H1 (cell line): Measurements from ENCODE around the gene PACRGL. TPM values are rescaled to one million over a fixed set of nuclear protein-coding genes. Genes with fewer than 3 reads are reported as not detected.

ENCODE experiments used
- CHD7 ChIP-seq: fragments of 300-600 bp; sonication (generic); IDR thresholded peaks from 2 replicates; pipeline ENCODE4 v1.7.1; 2012; ENCODE audit warnings: low read length, moderate library complexity, mild to moderate bottlenecking, inconsistent platforms; ENCODE audit not compliant: insufficient replicate concordance
- polyA plus RNA-seq, 7 experiments: library from polyadenylated mRNA; depleted of rRNA in 3 of 7; stranded (reverse) in 5 of 7; unstranded in 2 of 7; fragments of >200 nt in 5 of 7; fragments of 200-250 nt in 2 of 7; gene quantifications; 1 replicate in 5 of 7; 2 replicates in 1 of 7; 4 replicates in 1 of 7; pipeline versions ENCODE4 v1.2.1 to v1.2.3, GENCODE V29; 2011 to 2013; ENCODE audit warnings: missing spikeins in 2 of 7, mixed read lengths in 2 of 7
- total RNA-seq: library from RNA; stranded (reverse); fragmentation: NEBNext Ultra II Directional; extraction: Animal tissue kit (Norgen Biotek cat#: 25700); gene quantifications from 2 replicates; pipeline ENCODE4 v1.2.1, GENCODE V29; 2021

The PACRGL gene
- total and polyA plus RNA-seq, 2 of the 8 experiments (the other 6 are each of a cell fraction or from before 2014, with no cell fraction given), result 7.0 to 13.7 TPM

DNA sequence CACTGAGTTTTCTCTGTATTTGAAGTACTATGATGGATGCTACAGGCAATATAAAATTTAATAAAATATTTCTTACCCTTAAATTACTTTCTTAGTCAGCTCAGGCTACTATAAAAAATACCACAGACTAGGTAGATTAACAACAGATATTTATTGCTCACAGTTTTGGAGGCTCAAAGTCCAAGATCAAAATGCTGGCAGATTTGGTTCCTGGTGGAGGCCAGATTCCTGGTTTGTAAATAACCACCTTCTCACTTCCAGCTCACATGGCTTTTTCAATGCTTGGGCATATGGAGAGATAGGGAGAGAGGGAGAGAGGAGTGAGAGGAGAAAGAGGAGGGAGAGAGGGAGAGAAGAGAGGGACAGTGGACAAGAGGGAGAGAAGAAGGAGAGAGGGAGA lies 24.5 kb upstream of the PACRGL start (continued):
- no peak for TF ChIP-seq CHD7
- TF ChIP-seq, all 59 proteins: peak for 0
